ENCODE results near the gene SNRNP35. TPM values are rescaled to one million over a fixed set of nuclear protein-coding genes. Genes with fewer than 3 reads are reported as not detected.

SNRNP35 gene
- total and polyA plus RNA-seq, 2 of the 8 experiments (the other 6 are each of a cell fraction or from before 2014, with no cell fraction given): 8.0 to 16.9 TPM

GRCh38 chr12:123490089-123490488, 32.1 kb downstream of the SNRNP35 start:
- Histone ChIP-seq H3K4me2 (ENCODE audit: insufficient read depth in 1 of 2, low read depth in 2 of 2, low read length in 2 of 2) (no peak overlapping the region), H3K14ac (ENCODE audit: insufficient read length) (no peak overlapping the region), H3K27ac (ENCODE audit: low read depth, low read length) (no peak overlapping the region), H4K5ac (ENCODE audit: insufficient read length, low read depth, low read length) (no peak overlapping the region), H3K23me2 (ENCODE audit: low read depth, low read length) (no peaks in the 10 kb centered on the region), H3K4ac (replicated peaks; ENCODE audit: insufficient read length, low read depth, low read length) (no peak overlapping the region), H4K20me1 (replicated peaks in 1 of 2; ENCODE audit: control insufficient read depth in 1 of 2, insufficient read depth in 2 of 2, low read length in 2 of 2) (peaks cover 0 to 2% of the 10 kb centered on the region in 2 experiments), H3K36me3 (ENCODE audit: control insufficient read depth in 2 of 4, insufficient read depth in 4 of 4, low read length in 3 of 4) (no peaks in the 10 kb centered on the region), H3K79me1 (ENCODE audit: low read depth, low read length) (no peaks in the 10 kb centered on the region), H2BK5ac (ENCODE audit: low read depth, low read length) (no peak overlapping the region), H3K9me3 (ENCODE audit: insufficient read depth in 2 of 2, low read depth in 1 of 2, low read length in 1 of 2) (no peaks in the 10 kb centered on the region), H3K56ac (replicated peaks; ENCODE audit: insufficient read length, low read depth, low read length) (no peak overlapping the region), H2AFZ (ENCODE audit: low read length) (no peak overlapping the region), H3K23ac (ENCODE audit: insufficient read length) (no peak overlapping the region), H2BK15ac (ENCODE audit: low read length) (no peak overlapping the region), H4K91ac (replicated peaks; ENCODE audit: insufficient read length, low read length) (no peak overlapping the region), H3K18ac (ENCODE audit: extremely low read depth, low read length) (no peak overlapping the region), H2BK20ac (ENCODE audit: low read length) (no peak overlapping the region), H2BK120ac (replicated peaks; ENCODE audit: low read depth, low read length) (no peak overlapping the region), H4K8ac (ENCODE audit: extremely low read depth, insufficient read depth, low read length) (no peak overlapping the region), H2BK12ac (ENCODE audit: low read depth, low read length) (no peak overlapping the region), H2AK5ac (ENCODE audit: low read depth, low read length) (no peak overlapping the region), H3K4me1 (replicated peaks in 1 of 4; ENCODE audit: control insufficient read depth in 3 of 4, insufficient read depth in 4 of 4, low read length in 3 of 4) (peaks cover 0 to 9% (median 0%) of the 10 kb centered on the region in 4 experiments; a peak in 4 of 7 replicates), H3K27me3 (replicated peaks in 1 of 4; ENCODE audit: control insufficient read depth in 3 of 4, extremely low read depth in 1 of 4, insufficient read depth in 3 of 4, low read length in 3 of 4) (no peaks in the 10 kb centered on the region), H3K4me3 (ENCODE audit: extremely low read depth in 1 of 4, insufficient read depth in 2 of 4, low read depth in 3 of 4, low read length in 4 of 4) (no peak overlapping the region), H3K79me2 (ENCODE audit: control insufficient read depth in 1 of 2, insufficient read depth in 2 of 2, low read length in 2 of 2) (no peaks in the 10 kb centered on the region), H3K9ac (replicated peaks in 1 of 4; ENCODE audit: extremely low read depth in 1 of 4, low read depth in 3 of 4, low read length in 3 of 4) (no peak overlapping the region)
- DNase-seq (ENCODE audit: low read depth in 1 of 2, low spot score in 2 of 2): no peak
- ChIA-PET POLR2A (ENCODE audit: partially characterized antibody) (interaction anchor here (1.1 kb wide), 1 partner anchor 222 kb away, joined by 3 read pairs; no protein-coding TSS in a partner anchor), CTCF (ENCODE audit: partially characterized antibody) (interaction anchor here (0.6 kb wide), 1 partner anchor 225 kb away, joined by 3 read pairs; no protein-coding TSS in a partner anchor)
- 81% methylated on average over 5 of the region's 5 CpGs; no CpG with 5 or more reads in 1 of the 2 experiments for whole genome bisulfite sequencing, 2 experiments (ENCODE audit: extremely low coverage in 1 of 2, insufficient coverage in 1 of 2, insufficient read length in 1 of 2, insufficient replicate concordance in 2 of 2, low coverage in 1 of 2, low lambda C conversion rate in 2 of 2, missing lambda C conversion rate in 1 of 2)
- TF ChIP-seq ATF3 (IDR thresholded peaks at IDR 0.05; ENCODE audit: insufficient read depth, low read depth, low read length) (no peak), CREB1 (IDR thresholded peaks at IDR 0.05) (no peak), POU5F1 (IDR thresholded peaks at IDR 0.05; ENCODE audit: low read depth, low read length) (no peak), SP2 (IDR thresholded peaks at IDR 0.05; ENCODE audit: low read length) (no peak), HDAC6 (IDR thresholded peaks at IDR 0.05; ENCODE audit: low read depth, low read length) (no peak), CTBP2 (IDR thresholded peaks at IDR 0.05; ENCODE audit: borderline replicate concordance, insufficient read depth, insufficient read length, low read length) (no peak)
- no peak for FAIRE-seq

Measured in H1 (cell line).